Activated CD8-positive, alpha-beta memory T cell treated with anti-CD3 and anti-CD28 coated beads for 48 hours (primary cell): ENCODE measurements around the gene MYB.

Experiments
- DNase-seq, 3 experiments: peaks; one replicate each; pipeline ENCODE4 v3.0.0-alpha.2; 2020; ENCODE audit warnings: low read depth in 2 of 3, low spot score in 2 of 3

The MYB gene

DNA sequence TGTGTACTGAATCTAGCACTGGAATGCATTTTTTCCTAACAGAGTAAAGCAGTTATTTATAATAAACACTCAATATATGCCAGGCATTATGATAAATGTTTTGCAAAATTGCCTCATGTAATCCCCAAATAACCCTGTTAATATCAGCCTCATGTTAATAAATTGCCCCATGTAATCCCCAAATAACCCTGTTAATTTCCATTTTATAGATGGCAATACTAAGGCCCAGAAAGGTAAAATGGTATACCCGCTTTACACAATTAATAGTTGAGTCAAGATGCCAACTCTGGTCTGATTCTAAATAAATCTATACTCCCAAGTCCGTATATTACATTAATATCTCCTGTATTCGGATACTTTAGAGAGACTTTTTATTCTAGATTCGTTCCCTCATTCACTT lies 6.3 kb downstream of the MYB start:
- no peak for DNase-seq

DNA sequence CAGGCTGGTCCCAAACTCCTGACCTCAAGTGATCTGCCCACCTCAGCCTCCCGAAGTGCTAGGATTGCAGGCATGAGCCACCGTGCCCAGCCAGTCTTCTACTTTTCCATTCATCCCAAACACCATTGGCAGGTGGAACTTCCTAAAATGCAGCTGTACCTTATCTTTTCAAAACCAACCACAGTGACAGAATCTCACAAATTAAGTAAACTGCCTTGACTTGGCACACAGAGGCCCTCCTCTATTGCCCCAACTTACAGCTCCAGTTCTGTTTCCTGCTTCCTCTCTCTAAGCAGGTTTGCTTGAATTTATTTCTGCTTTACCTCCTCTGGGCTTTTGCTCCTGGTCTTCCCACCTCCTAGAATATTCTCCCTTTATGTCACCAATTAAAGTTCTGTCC lies 7.6 kb downstream of the MYB start:
- DNase-seq: no peak

DNA sequence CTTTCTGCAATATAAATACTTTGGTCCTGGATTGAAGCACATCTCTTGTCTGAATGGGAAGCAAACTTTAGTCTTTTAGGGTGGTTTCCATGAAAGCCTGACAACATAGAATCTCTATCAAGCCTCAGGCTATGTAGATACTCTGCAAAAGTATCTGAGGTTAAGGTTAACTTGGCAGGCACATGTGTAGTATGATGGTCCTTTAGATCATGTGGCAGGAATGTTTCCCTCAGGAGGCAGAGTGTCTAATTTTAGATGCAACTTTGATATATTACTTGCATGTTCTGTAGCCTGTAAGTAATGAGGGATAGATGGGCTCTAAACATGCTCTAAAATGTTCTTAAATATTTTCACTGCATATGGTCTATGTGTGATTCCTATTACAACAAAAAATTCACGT lies 8.2 kb downstream of the MYB start:
- DNase-seq: no peak

DNA sequence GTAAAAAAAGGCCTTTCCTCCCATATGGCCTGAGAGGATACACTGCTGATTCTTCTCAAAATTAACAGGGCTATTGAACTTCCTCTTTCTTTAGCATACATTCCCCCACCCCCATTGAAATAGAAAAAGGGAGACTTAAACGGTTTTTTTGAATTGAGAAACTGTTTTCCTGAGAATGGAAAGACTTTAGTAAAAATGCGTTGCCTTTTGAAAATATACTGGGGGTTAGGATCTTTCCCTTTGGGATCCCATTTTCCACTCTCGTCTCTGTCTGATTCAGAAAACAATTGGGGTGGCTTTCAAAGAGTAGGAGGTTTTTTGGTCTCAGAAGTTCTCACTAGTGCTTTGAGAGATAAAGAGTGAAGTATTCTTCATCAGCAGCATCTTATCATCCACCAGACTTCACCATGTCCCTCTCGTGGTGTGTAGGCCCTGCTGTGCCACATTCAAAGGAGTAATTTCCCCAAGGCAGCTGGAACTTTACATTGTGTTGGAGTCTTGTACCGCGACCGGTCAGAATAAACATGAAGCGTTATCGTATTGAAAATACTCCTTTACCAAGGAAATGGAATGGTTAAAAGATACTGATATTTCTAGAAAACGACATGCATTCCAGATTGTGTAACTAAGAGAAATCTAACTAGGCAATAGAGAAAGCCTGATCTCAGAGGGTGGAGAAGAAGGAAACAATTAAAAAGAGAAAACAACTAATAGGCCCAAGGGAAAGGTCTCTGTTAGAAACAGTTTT lies 10.6 kb downstream of the MYB start:
- no peak for DNase-seq

GRCh38 chr6:135192256-135193174 lies 11.4 kb downstream of the MYB start:
- no peak for DNase-seq

GRCh38 chr6:135193221-135193620 lies 12.1 kb downstream of the MYB start:
- no peak for DNase-seq

- DNase-seq: no peak
Observed at GRCh38 chr6:135195041-135195440, 13.9 kb downstream of the MYB start.

GRCh38 chr6:135195522-135195921 lies 14.4 kb downstream of the MYB start:
- DNase-seq: no peak

- DNase-seq: no peak
Observed at GRCh38 chr6:135196739-135197510, 15.8 kb downstream of the MYB start.

- DNase-seq: no peak
Observed at GRCh38 chr6:135202836-135203235, 21.7 kb downstream of the MYB start.

GRCh38 chr6:135204951-135205350 lies 23.8 kb downstream of the MYB start:
- no peak for DNase-seq

GRCh38 chr6:135209803-135210202 lies 28.7 kb downstream of the MYB start:
- no peak for DNase-seq

DNA sequence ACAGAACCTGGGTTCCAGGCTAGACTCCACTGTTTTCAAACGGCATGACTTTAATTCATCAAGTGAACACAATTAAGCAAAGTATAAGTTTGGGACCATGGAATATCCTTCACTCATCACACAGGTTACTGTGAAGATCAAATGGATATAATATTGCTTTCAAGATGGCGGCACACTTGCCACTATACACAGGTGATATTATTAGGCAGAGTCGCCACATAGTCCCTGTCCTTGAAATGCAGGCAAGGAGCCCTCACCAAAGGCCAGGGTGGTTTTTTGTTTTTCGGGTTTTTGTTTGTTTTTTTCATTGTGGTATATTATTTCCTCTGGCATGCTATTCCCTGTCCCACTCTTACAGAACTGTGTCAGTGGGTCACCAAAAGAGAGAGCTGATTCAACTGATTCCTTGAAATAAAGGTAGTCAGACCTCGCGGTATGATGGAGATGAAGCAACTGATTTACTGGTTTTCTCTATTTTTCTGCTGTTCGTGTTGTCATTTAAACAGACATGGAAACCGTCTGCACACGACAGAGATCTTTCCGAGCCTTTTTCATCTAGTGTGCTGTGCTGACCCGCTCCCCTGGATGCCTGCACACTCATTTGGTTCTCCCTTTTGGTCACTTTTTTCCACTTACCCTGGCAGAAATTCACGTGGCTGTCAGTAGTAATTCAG lies 29.7 kb downstream of the MYB start:
- no peak for DNase-seq

DNA sequence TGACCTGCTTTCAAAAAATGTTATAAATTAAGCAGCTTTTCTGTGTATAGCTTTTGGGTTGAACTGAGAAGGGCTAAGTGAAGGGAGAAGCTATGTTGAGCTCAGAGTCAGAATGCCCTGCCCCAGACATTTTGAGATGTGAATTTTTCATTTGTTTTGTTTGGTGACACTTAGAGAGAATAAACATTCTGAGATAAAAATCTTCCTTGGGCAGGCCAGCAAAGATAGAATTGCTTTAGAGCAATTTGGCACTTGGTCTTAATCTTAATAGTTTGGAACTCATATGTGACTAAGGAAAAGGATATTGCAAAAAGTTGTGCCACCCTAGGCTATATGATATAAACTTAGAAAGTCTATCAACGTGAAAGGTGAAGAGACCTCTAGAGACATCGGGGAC lies 30.2 kb downstream of the MYB start:
- DNase-seq: no peak

DNA sequence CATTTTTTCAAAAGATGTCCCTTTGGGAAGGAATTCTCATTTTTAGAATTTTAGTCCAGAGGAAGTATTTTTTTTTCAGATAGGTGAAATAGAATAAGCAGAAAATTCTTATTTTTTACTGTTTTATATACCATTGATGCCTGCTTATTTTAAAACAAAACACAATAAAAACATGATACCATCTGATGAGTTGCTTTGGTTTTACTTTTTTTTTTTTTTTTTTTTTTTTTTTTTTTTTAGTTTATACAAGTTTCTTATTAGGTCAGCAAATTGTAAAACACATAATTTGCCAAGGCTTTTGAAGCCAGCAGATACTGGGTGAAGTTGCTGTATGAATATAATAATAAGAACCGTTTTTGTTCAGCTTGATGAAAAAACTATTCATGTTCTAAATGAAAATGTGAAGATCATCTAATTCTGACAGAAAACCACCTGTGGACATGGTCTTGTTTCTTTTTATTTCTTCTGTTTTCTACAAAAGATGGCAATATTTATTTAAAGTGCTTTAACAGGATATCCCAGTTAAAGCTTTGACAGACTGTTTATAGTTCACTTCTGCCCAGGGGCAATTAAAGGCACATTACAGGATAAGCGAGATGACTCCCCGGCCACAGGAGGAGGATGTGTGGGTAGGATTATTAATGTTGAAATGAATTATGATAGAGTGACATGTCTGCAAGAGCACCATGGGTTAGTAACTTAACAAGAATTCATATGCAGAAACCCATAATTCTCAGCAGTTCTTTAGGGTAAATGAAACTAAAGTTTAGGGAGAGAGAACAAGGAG lies 31.1 kb downstream of the MYB start:
- DNase-seq: no peak

DNA sequence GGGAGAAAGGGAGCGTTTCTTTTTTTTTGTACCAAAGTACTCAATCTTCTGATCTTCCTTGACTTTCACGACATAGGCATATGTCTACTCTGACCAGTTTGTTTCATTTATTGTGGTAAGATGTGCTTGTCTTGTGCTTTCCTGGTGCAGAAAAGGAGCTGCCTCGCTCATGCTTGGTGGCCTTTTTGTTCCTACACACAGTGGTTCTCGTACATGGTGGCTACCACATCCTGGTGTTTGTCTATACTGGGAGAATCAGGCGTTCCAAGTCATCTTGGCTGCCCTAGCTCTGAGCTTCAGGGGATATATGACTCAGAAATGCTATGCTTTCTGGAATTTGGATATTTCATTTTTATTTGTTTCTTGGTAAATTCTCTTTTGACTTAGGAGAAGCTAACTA lies 31.8 kb downstream of the MYB start:
- no peak for DNase-seq

GRCh38 chr6:135213616-135214015 lies 32.5 kb downstream of the MYB start:
- DNase-seq: no peak

DNA sequence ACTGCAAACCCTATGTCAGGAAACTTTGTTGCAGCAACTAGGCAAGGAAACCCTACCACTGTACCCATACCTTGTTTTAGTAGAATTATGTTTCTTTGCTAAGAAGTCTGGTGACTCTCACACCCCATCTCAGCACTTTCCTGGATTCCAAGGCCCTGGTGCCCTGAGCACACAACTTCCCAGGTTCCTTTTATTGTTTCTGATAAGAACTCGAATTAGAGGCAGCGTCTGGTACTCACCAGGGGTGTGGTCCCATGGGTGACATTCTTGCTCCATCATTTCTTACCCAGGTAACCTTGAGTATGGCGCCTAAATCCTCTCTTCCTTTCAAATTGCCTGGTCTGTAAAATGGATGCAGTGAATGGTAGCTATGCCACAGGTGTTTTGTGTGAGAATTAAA lies 34.1 kb downstream of the MYB start:
- no peak for DNase-seq

- DNase-seq: no peak
Observed at GRCh38 chr6:135215563-135215962, 34.5 kb downstream of the MYB start.

- DNase-seq: no peak
Observed at GRCh38 chr6:135217663-135218062, 36.6 kb downstream of the MYB start.
